CD14-positive monocyte (primary cell): ENCODE data around the gene NOTCH4. TPM values are rescaled to one million over a fixed set of nuclear protein-coding genes. Genes with fewer than 3 reads are reported as not detected.

Experiments used
- DNase-seq, 3 donors: peaks; one replicate each; pipeline ENCODE4 v3.0.0-alpha.2; 2011 to 2022
- H2AFZ ChIP-seq: 2 replicates; pipeline ENCODE4 v1.6.0; 2012; ENCODE audit warnings: mild to moderate bottlenecking, low read depth, low read length, inconsistent platforms; ENCODE audit not compliant: insufficient read depth, poor library complexity, severe bottlenecking
- H3K27ac ChIP-seq, 2 donors: 1 replicate in 1 of 2; 2 replicates in 1 of 2; pipeline ENCODE4 v1.5.1; 2012 to 2013; ENCODE audit warnings: low read length in 2 of 2, control low read depth in 1 of 2, inconsistent platforms in 1 of 2, low read depth in 1 of 2, mild to moderate bottlenecking in 1 of 2
- H3K27me3 ChIP-seq, 2 donors: one replicate each; pipeline versions ENCODE4 v1.6.0 to v1.6.1; 2011 to 2013; ENCODE audit warnings: low read length in 2 of 2; ENCODE audit not compliant: control insufficient read depth in 2 of 2, insufficient read depth in 2 of 2
- H3K36me3 ChIP-seq, 2 donors: replicated peaks in 1 of 2; 1 replicate in 1 of 2; 2 replicates in 1 of 2; pipeline versions ENCODE4 v1.5.1 to v1.6.1; 2012 to 2013; ENCODE audit warnings: low read length in 2 of 2, control low read depth in 1 of 2, inconsistent platforms in 1 of 2, mild to moderate bottlenecking in 1 of 2; ENCODE audit not compliant: insufficient read depth in 2 of 2, control insufficient read depth in 1 of 2
- H3K4me1 ChIP-seq, 2 donors: 1 replicate in 1 of 2; 2 replicates in 1 of 2; pipeline versions ENCODE4 v1.5.1 to v1.6.1; 2012 to 2013; ENCODE audit warnings: low read length in 2 of 2, control low read depth in 1 of 2, inconsistent platforms in 1 of 2, mild to moderate bottlenecking in 1 of 2, moderate library complexity in 1 of 2; ENCODE audit not compliant: insufficient read depth in 2 of 2, control insufficient read depth in 1 of 2
- H3K4me2 ChIP-seq: replicated peaks from 2 replicates; pipeline ENCODE3; 2012; ENCODE audit warnings: low read length, moderate library complexity, mild to moderate bottlenecking; ENCODE audit not compliant: poor library complexity, severe bottlenecking; ENCODE audit errors: extremely low read depth
- H3K4me3 ChIP-seq, 3 experiments: fragments of 200-600 bp in 1 of 3; sonication (generic) in 1 of 3; replicated peaks in 1 of 3; 1 replicate in 2 of 3; 2 replicates in 1 of 3; pipeline ENCODE4 v1.5.1; 2011 to 2013; ENCODE audit warnings: low read length in 3 of 3, mild to moderate bottlenecking in 3 of 3, control low read depth in 2 of 3, low read depth in 2 of 3, inconsistent platforms in 1 of 3, moderate library complexity in 1 of 3
- H3K79me2 ChIP-seq: 2 replicates; pipeline ENCODE4 v1.6.0; 2012; ENCODE audit warnings: mild to moderate bottlenecking, control low read depth, inconsistent platforms, low read length, moderate library complexity; ENCODE audit not compliant: insufficient read depth
- H3K9ac ChIP-seq: 2 replicates; pipeline ENCODE4 v1.6.0; 2017; ENCODE audit warnings: low read length, mild to moderate bottlenecking; ENCODE audit not compliant: insufficient read depth, poor library complexity, severe bottlenecking
- H3K9me3 ChIP-seq, 2 donors: replicated peaks in 1 of 2; 1 replicate in 1 of 2; 2 replicates in 1 of 2; pipeline versions ENCODE4 v1.5.1 to v1.6.1; 2012 to 2013; ENCODE audit warnings: low read length in 2 of 2, control low read depth in 1 of 2; ENCODE audit not compliant: control insufficient read depth in 1 of 2, insufficient read depth in 1 of 2
- H4K20me1 ChIP-seq: 2 replicates; pipeline ENCODE4 v1.6.0; 2012; ENCODE audit warnings: mild to moderate bottlenecking, low read length, control low read depth, moderate library complexity; ENCODE audit not compliant: insufficient read depth
- H3K27ac Mint-ChIP-seq, 7 donors: one replicate each; pipeline ENCODE4 v1.8.0; 2020; ENCODE audit warnings: mild to moderate bottlenecking in 7 of 7, mixed read lengths in 7 of 7, moderate library complexity in 6 of 7, inconsistent platforms in 2 of 7
- H3K27me3 Mint-ChIP-seq, 3 donors: one replicate each; pipeline ENCODE4 v1.8.0; 2021 to 2022; ENCODE audit warnings: low read depth in 3 of 3, mild to moderate bottlenecking in 3 of 3, mixed read lengths in 3 of 3, moderate library complexity in 3 of 3, inconsistent platforms in 1 of 3
- H3K36me3 Mint-ChIP-seq, 2 donors: one replicate each; pipeline ENCODE4 v1.8.0; 2020; ENCODE audit warnings: mixed read lengths in 2 of 2, inconsistent platforms in 1 of 2, mild to moderate bottlenecking in 1 of 2
- H3K4me1 Mint-ChIP-seq: one replicate; pipeline ENCODE4 v1.8.0; 2020; ENCODE audit warnings: mild to moderate bottlenecking, mixed read lengths
- H3K4me3 Mint-ChIP-seq, 2 donors: one replicate each; pipeline ENCODE4 v1.8.0; 2020; ENCODE audit warnings: mild to moderate bottlenecking in 2 of 2, mixed read lengths in 2 of 2, moderate library complexity in 1 of 2
- H3K9me3 Mint-ChIP-seq, 7 donors: one replicate each; pipeline ENCODE4 v1.8.0; 2020 to 2022; ENCODE audit warnings: mixed read lengths in 7 of 7, mild to moderate bottlenecking in 6 of 7, moderate library complexity in 6 of 7, inconsistent platforms in 2 of 7
- WGBS: methylation state at CpG from one replicate; pipeline ENCODE4 v1.1.5; 2013; ENCODE audit warnings: missing lambda C conversion rate; ENCODE audit not compliant: insufficient coverage; 5-methylcytosine and 5-hydroxymethylcytosine counted together
- intact Hi-C, 2 donors: fragments of 100-400 bp; cut with micrococcal nuclease; formaldehyde crosslinking; loops; one replicate each; pipeline versions ENCODE4 v1.15.0 to v1.15.1; 2023
- polyA plus RNA-seq, 3 donors: library from polyadenylated mRNA; depleted of rRNA in 1 of 3; unstranded in 2 of 3; stranded (reverse) in 1 of 3; fragments of 300-500 nt in 2 of 3; fragments of >200 nt in 1 of 3; fragmentation: Illumina TruSeq in 2 of 3; gene quantifications; 1 replicate in 2 of 3; 2 replicates in 1 of 3; pipeline ENCODE4 v1.2.3, GENCODE V29; 2012 to 2021
- TF ChIP-seq, protein P1 (sequence below): fragments of 200-600 bp; IDR thresholded peaks from one replicate; pipeline ENCODE4 v1.8.0; 2022; ENCODE audit warnings: antibody characterized with exemption, mild to moderate bottlenecking

NOTCH4 gene
- polyA plus RNA-seq, 3 donors: 5.2 to 8.1 (median 6.1) TPM

DNA sequence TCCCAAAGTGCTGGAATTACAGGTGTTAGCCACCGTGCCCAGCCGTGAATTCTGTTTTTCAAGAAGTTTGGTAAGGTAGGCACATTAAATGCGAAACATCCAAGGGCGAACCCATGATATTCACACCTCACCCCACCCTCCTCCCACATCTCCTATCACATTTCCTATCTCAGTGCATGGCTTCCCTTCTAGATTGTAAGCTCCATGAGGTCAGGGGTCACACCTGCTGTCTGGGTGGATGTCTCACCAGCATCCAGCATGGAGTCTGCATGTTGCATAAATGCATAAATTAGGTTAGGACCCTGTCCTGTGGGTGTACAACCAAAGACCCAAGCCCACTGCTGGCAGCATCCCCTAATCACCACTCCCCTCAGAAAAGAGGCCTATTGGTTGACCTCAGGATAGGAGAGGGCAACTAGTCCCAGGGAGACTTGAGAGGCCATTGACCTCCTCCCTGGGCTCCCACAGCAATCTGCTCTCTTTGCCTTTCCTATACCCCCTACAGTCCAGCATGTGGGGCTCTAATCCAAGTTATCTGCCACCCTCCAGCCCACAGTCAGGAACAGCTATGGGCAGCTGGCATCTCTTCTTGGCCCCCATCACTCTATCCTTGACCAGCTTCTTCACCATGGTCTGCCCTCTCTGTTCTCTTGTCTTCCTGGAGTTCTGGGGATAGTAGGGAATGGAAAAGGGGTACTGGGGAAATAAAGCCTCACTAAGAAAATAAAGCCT, 76.3 kb downstream of the NOTCH4 start:
- peak overlapping the region in 2 of 7 donors; percentile 33 to 42 for H3K27ac Mint-ChIP-seq

DNA sequence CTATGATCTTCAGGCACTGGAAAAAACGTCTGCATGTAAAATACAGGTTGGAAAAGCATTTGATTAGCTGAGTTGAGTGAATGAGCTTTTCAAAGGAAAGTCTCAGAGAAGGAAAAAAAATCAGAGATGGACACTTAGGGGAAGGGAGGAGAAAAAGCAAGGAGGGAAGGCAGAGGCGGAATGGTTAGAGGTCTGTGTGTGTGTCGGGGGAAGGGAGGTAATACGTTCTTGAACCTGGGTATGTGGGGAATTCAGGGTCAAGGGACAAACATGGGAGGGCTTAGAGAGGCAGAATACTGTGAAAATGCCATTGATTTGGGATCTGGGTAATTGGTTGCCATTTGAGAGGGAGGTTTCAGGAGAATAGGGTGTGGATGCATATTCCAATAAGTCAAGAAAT, 77.2 kb downstream of the NOTCH4 start:
- Mint-ChIP-seq H3K9me3 (peaks cover 0 to 22% (median 11%) of the 10 kb centered on the region in 7 donors), H3K27ac (no peak overlapping the region), H3K27me3 (peaks cover 44 to 54% (median 48%) of the 10 kb centered on the region in 3 donors), H3K4me3 (no peak overlapping the region), H3K4me1 (peaks cover 23% of the 10 kb centered on the region), H3K36me3 (peaks cover 0 to 13% of the 10 kb centered on the region in 2 donors)
- no peak overlapping the region for H3K4me2 ChIP-seq
- H3K36me3 ChIP-seq: no peaks in the 10 kb centered on the region
- intact Hi-C loops: no loop called here
- peaks cover 27 to 50% of the 10 kb centered on the region in 2 donors for H3K27me3 ChIP-seq
- H2AFZ ChIP-seq: no peak overlapping the region
- H3K4me3 ChIP-seq: no peak overlapping the region
- H3K27ac ChIP-seq: no peak overlapping the region
- TF ChIP-seq, protein P1, sequence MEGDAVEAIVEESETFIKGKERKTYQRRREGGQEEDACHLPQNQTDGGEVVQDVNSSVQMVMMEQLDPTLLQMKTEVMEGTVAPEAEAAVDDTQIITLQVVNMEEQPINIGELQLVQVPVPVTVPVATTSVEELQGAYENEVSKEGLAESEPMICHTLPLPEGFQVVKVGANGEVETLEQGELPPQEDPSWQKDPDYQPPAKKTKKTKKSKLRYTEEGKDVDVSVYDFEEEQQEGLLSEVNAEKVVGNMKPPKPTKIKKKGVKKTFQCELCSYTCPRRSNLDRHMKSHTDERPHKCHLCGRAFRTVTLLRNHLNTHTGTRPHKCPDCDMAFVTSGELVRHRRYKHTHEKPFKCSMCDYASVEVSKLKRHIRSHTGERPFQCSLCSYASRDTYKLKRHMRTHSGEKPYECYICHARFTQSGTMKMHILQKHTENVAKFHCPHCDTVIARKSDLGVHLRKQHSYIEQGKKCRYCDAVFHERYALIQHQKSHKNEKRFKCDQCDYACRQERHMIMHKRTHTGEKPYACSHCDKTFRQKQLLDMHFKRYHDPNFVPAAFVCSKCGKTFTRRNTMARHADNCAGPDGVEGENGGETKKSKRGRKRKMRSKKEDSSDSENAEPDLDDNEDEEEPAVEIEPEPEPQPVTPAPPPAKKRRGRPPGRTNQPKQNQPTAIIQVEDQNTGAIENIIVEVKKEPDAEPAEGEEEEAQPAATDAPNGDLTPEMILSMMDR: no peak
- WGBS: 64% methylated on average over 4 of the region's 4 CpGs
- no peaks in the 10 kb centered on the region for H3K79me2 ChIP-seq
- H4K20me1 ChIP-seq: no peaks in the 10 kb centered on the region
- H3K9ac ChIP-seq: no peak overlapping the region
- peaks cover 0 to 11% of the 10 kb centered on the region in 2 donors for H3K9me3 ChIP-seq
- H3K4me1 ChIP-seq: peaks cover 14 to 16% of the 10 kb centered on the region in 2 donors
- no peak for DNase-seq

More for the DNA sequence above, 76.3 kb downstream of the NOTCH4 start:
- Histone ChIP-seq H3K27me3 (peaks cover 34 to 58% of the 10 kb centered on the region in 2 donors), H3K4me3 (peak overlapping the region in 1 of 3 experiments; percentile 75), H3K4me1 (peaks cover 14 to 16% of the 10 kb centered on the region in 2 donors), H4K20me1 (no peaks in the 10 kb centered on the region), H3K4me2 (peak overlapping the region; percentile 87), H3K36me3 (no peaks in the 10 kb centered on the region), H3K79me2 (no peaks in the 10 kb centered on the region), H3K9me3 (peaks cover 0 to 11% of the 10 kb centered on the region in 2 donors), H3K27ac (no peak overlapping the region), H3K9ac (no peak overlapping the region), H2AFZ (peak overlapping the region; percentile 76)
- peaks cover 51 to 63% (median 56%) of the 10 kb centered on the region in 3 donors for H3K27me3 Mint-ChIP-seq
- H3K4me3 Mint-ChIP-seq: peak overlapping the region; percentile 87 to 95
- 100% methylated on average over 3 of the region's 4 CpGs for WGBS
- TF ChIP-seq, protein P1: peak; percentile 34
- DNase-seq: peak; percentile 21 to 42 (median 23)
- intact Hi-C loops: loop anchor here in 1 of 2 donors (1.0 kb wide), 1 partner anchor 29 kb away; the partner anchor contains the start of gene AGPAT1
- peaks cover 0 to 13% of the 10 kb centered on the region in 2 donors for H3K36me3 Mint-ChIP-seq
- peaks cover 0 to 27% (median 11%) of the 10 kb centered on the region in 7 donors for H3K9me3 Mint-ChIP-seq
- H3K4me1 Mint-ChIP-seq: peaks cover 18% of the 10 kb centered on the region
